GM12873 (cell line): ENCODE results near the gene PTGS1.

ENCODE experiments used
- CTCF ChIP-seq: IDR thresholded peaks from 2 replicates; pipeline ENCODE4 v1.5.1; 2012; ENCODE audit warnings: low read depth, mild to moderate bottlenecking, moderate library complexity, low read length, control low read depth; ENCODE audit not compliant: insufficient read depth; ENCODE audit errors: missing control alignments

PTGS1 gene

GRCh38 chr9:122370303-122370702 is 521 bp upstream of the PTGS1 start:
- no peak for TF ChIP-seq CTCF

DNA sequence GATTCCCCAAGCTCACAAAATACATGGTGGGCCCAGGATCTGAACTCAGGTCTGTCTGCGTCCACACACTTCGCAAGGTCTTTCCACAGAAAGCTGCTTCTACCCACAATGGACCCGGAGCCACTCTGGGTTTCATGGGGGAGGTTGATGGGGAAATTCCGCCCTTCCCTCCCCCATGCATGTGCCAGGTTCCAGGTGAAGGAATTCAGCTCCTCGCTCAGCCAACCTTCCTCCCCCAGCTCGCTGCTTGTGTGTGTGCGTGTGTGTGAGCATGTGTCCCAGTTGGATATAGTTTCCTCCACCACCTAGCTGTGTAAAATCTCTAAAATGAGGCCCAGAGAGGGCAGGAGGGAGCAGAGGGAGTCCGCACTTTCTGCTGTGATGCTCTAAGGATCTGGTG is 1.0 kb downstream of the PTGS1 start:
- TF ChIP-seq CTCF = no peak

GRCh38 chr9:122372856-122373845 is 2.3 kb downstream of the PTGS1 start:
- TF ChIP-seq CTCF = no peak

- no peak for TF ChIP-seq CTCF
These were observed 4.1 kb downstream of the PTGS1 start for GRCh38 chr9:122374885-122375420.

DNA sequence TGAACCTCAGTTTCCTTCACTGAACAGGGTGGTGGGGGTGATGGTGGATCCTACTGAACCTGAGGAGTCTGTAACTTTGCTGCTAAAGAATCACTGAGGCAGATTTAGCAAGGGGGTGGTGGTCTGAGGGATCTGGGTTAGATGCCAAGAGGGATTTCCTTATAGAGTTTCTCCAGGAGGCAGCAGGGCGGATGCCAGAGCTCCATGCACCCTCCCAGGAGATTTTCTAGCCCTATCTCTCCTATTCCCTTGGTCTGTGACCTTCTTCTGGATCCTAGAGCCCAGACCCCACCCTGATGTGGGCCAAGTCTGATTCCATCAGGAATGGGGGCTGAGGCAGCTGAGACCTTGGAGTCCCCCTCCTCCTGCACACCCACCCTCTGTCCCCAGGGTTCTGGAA is 6.0 kb downstream of the PTGS1 start:
- no peak for TF ChIP-seq CTCF

DNA sequence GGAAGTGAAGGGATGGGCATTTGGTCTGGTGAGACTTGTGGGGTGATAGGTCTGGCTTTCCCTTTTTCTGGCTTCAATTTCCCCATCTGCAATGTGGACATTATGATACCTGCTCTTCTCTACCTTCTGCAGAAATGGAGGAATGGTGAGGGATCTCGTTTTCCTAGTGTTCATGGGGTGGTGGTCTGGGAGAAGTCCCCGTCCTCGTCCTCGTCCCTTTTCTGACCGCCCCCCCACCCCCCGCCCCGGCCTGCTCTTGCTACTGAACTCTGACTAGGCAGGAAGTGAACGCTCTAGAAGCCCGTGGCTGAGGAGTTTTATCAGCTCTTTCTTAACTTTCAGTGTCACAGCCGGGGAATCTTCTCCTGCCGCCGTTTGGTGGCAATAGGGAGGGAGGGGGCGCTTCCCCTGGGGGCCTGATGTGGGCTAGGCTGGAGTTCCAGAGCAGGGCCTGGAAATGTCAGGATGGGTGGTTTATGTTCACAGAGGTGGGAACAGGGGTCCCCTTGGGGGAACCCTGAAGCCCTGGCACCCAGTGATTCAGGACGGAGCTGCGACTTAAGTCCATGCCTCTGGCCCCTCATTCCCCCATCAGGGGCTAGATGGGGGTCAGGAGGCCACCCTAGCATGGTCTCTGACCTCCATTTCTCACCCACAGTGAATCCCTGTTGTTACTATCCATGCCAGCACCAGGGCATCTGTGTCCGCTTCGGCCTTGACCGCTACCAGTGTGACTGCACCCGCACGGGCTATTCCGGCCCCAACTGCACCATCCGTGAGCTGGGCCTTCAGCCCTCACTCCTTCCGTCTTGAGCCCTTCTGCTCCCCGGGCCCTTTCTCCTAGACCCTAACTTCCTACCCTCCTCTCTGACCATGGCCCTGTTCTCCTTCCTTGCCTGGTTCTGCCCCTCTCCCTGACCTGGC is 6.7 kb downstream of the PTGS1 start:
- TF ChIP-seq CTCF = no peak
